GM10266 (cell line): Measurements from ENCODE around the gene LAMB4.

Source experiments
- DNase-seq: peaks from one replicate; pipeline ENCODE4 v3.0.0; 2012; ENCODE audit errors: extremely low spot score
- CTCF ChIP-seq: IDR thresholded peaks from 2 replicates; pipeline ENCODE4 v1.5.1; 2012; ENCODE audit warnings: mild to moderate bottlenecking, low read depth; ENCODE audit not compliant: control insufficient read depth, insufficient read depth; ENCODE audit errors: missing control alignments

The LAMB4 gene

GRCh38 chr7:108135446-108136190, 5.5 kb upstream of the LAMB4 start:
- no peak for TF ChIP-seq CTCF
- peak; percentile 42 for DNase-seq

- DNase-seq: no peak
- no peak for TF ChIP-seq CTCF
Measured at GRCh38 chr7:108134486-108134885, 4.3 kb upstream of the LAMB4 start.

GRCh38 chr7:108132551-108133265, 2.5 kb upstream of the LAMB4 start:
- no peak for TF ChIP-seq CTCF
- DNase-seq: no peak

- no peak for TF ChIP-seq CTCF
- DNase-seq: no peak
Measured at GRCh38 chr7:108129018-108129965, 869 bp downstream of the LAMB4 start.

- TF ChIP-seq CTCF: no peak
- DNase-seq: no peak
Measured at GRCh38 chr7:108128514-108128913, 1.6 kb downstream of the LAMB4 start.

GRCh38 chr7:108127461-108127860, 2.7 kb downstream of the LAMB4 start:
- TF ChIP-seq CTCF: no peak
- DNase-seq: no peak
